Measurements from ENCODE around the gene GRIK4. TPM values are rescaled to one million over a fixed set of nuclear protein-coding genes. Genes with fewer than 3 reads are reported as not detected.

GRIK4 gene
- total and polyA plus RNA-seq, 2 experiments from 2014 or later: not detected

DNA sequence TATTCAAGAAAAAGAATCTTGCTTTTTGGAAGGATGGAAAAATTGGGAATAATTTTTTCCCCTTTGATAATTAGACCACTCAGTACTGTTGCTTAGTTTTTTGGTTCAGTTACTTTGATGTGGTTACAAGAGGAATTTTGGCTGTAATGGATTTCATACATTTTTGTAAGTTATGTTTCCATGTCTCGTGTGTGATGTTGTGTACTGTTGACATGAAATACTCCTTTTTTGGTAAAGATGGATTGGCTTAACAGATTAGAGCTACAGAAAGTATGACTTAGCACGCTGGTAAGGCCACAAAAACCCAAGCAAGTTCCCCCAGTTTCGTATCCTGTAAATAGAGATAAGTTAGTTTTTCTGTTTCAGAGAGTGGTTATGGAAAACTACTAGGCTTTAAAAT lies 524.2 kb downstream of the GRIK4 start:
- Histone ChIP-seq H3K27ac (no peak overlapping the region), H3K27me3 (replicated peaks; ENCODE audit: insufficient read depth) (no peaks in the 10 kb centered on the region), H3F3A (ENCODE audit: insufficient read depth) (no peaks in the 10 kb centered on the region), H3K4me1 (ENCODE audit: insufficient read depth) (no peaks in the 10 kb centered on the region), H3K9me2 (ENCODE audit: insufficient read depth) (no peaks in the 10 kb centered on the region), H4K20me1 (ENCODE audit: insufficient read depth) (peaks cover 5% of the 10 kb centered on the region; the same call in 1 of the 2 replicates), H3K79me2 (ENCODE audit: insufficient read depth) (peaks cover 99% of the 10 kb centered on the region), H3K4me3 (no peak overlapping the region), H3K36me3 (ENCODE audit: low read depth) (no peaks in the 10 kb centered on the region), H3K9ac (no peak overlapping the region), H2AFZ (no peak overlapping the region), H3K9me3 (ENCODE audit: low read depth) (no peaks in the 10 kb centered on the region), H3K4me2 (ENCODE audit: unreplicated experiment) (no peak overlapping the region)
- no peak for DNase-seq
- TF ChIP-seq EZH2 (IDR thresholded peaks at IDR 0.05; ENCODE audit: insufficient read depth, poor library complexity, severe bottlenecking): no peak
- TF ChIP-seq EZH2phosphoT487 (IDR thresholded peaks at IDR 0.05; ENCODE audit: insufficient read depth, low read depth): no peak
- in situ Hi-C loops (cut with MboI): no loop called here
- 68 to 72% methylated on average over 3 of the region's 3 CpGs for WGBS, 2 experiments (ENCODE audit: low coverage in 1 of 2, low lambda C conversion rate in 2 of 2, missing lambda C conversion rate in 2 of 2)

DNA sequence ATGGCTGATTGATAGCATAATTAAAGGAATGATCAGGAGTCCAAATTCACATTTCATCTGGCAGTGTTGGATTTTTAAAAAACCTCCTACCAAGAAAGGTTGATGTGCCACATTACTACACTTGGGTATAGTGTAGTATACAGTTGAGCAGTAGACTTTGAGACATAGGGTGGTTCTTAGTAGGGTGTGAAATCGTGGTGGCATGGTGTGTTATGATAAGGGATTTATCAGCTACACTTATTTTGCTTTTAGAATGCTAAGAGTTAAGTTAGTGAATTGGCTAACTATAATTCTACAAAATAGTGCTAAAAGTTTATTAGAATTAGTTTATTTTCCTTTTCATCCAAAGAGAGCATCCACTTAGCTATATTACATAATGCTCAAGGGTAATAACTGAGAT lies 525.5 kb downstream of the GRIK4 start:
- TF ChIP-seq EZH2 (IDR thresholded peaks at IDR 0.05; ENCODE audit: insufficient read depth, poor library complexity, severe bottlenecking) (no peak), EZH2phosphoT487 (IDR thresholded peaks at IDR 0.05; ENCODE audit: insufficient read depth, low read depth) (no peak)
- in situ Hi-C loops (cut with MboI): no loop called here
- Histone ChIP-seq H3F3A (ENCODE audit: insufficient read depth) (no peaks in the 10 kb centered on the region), H3K9ac (no peak overlapping the region), H3K36me3 (ENCODE audit: low read depth) (no peaks in the 10 kb centered on the region), H3K79me2 (ENCODE audit: insufficient read depth) (peaks cover 97% of the 10 kb centered on the region), H3K27ac (no peak overlapping the region), H4K20me1 (ENCODE audit: insufficient read depth) (peaks cover 12% of the 10 kb centered on the region; the same call in 1 of the 2 replicates), H3K9me2 (ENCODE audit: insufficient read depth) (no peaks in the 10 kb centered on the region), H3K4me1 (ENCODE audit: insufficient read depth) (no peaks in the 10 kb centered on the region), H3K9me3 (ENCODE audit: low read depth) (no peaks in the 10 kb centered on the region), H2AFZ (no peak overlapping the region), H3K4me2 (ENCODE audit: unreplicated experiment) (no peak overlapping the region), H3K4me3 (no peak overlapping the region), H3K27me3 (replicated peaks; ENCODE audit: insufficient read depth) (no peaks in the 10 kb centered on the region)
- no peak for DNase-seq
- 93 to 96% methylated on average over 1 of the region's 1 CpG for WGBS, 2 experiments (ENCODE audit: low coverage in 1 of 2, low lambda C conversion rate in 2 of 2, missing lambda C conversion rate in 2 of 2)

Other genes starting within 250 kb of the GRIK4 start
- gene TLCD5, start 186.4 kb upstream of the GRIK4 start, total RNA-seq (2014; rRNA removed; shearing (Covaris generic)): 6.8 and 11.1 TPM in 2 replicates
- gene TLCD5, start 186.4 kb upstream of the GRIK4 start, polyA plus RNA-seq (2016; fragmentation: Nextera tagmentation; extraction: Ambion mirVana): 10.6 and 13.5 TPM in 2 replicates
- gene ARHGEF12, start 175.3 kb upstream of the GRIK4 start, total RNA-seq (2014; rRNA removed; shearing (Covaris generic)): 52.7 and 57.9 TPM in 2 replicates
- gene ARHGEF12, start 175.3 kb upstream of the GRIK4 start, polyA plus RNA-seq (2016; fragmentation: Nextera tagmentation; extraction: Ambion mirVana): 20.3 and 20.4 TPM in 2 replicates